DOHH2 (cell line): ENCODE results near the gene CLDN34.

Source experiments
- EZH2phosphoT487 ChIP-seq: fragments of 200-600 bp; sonication (generic); IDR thresholded peaks from 2 replicates; pipeline ENCODE4 v1.6.1; 2017; ENCODE audit warnings: borderline replicate concordance, mild to moderate bottlenecking, antibody characterized with exemption, low read length, moderate library complexity, mixed read lengths
- TF ChIP-seq, protein P1 (sequence below): fragments of 200-600 bp; sonication (generic); IDR thresholded peaks from one replicate; pipeline ENCODE4 v1.5.1; 2014; ENCODE audit warnings: antibody characterized with exemption, mild to moderate bottlenecking, low read depth, low read length; ENCODE audit not compliant: poor library complexity, severe bottlenecking

DNA sequence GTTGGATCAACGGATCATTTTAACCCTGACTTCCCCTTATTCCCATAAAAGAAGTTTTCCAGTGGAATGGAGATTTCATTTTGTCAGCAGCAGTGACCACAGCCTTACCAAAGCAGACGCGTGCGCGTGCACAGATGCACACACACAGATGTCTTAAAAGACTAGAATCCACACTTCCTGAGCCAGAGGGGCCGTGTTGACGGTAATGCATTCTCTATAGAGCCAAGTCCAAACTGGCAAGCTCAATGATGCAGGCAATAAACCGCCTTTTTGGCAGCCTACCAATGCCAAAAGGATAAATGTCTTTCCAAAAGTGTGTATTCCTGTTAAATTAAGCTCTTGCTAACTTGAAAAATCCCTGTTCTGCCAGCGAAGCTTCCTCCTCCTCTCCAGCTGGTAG is 18.8 kb upstream of the CLDN34 start:
- TF ChIP-seq, protein P1, sequence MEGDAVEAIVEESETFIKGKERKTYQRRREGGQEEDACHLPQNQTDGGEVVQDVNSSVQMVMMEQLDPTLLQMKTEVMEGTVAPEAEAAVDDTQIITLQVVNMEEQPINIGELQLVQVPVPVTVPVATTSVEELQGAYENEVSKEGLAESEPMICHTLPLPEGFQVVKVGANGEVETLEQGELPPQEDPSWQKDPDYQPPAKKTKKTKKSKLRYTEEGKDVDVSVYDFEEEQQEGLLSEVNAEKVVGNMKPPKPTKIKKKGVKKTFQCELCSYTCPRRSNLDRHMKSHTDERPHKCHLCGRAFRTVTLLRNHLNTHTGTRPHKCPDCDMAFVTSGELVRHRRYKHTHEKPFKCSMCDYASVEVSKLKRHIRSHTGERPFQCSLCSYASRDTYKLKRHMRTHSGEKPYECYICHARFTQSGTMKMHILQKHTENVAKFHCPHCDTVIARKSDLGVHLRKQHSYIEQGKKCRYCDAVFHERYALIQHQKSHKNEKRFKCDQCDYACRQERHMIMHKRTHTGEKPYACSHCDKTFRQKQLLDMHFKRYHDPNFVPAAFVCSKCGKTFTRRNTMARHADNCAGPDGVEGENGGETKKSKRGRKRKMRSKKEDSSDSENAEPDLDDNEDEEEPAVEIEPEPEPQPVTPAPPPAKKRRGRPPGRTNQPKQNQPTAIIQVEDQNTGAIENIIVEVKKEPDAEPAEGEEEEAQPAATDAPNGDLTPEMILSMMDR, result no peak
- no peak for TF ChIP-seq EZH2phosphoT487
